Dendritic cell treated with granulocyte-macrophage colony-stimulating factor and Interleukin-4, amounts not matched to agents 40 ng/mL and 50 ng/mL, for 4 days (primary cell): ENCODE results near the gene HLX.

ENCODE experiments used
- H3K27ac Mint-ChIP-seq: one replicate; pipeline ENCODE4 v1.8.0; 2022; ENCODE audit warnings: mild to moderate bottlenecking, mixed read lengths
- H3K27me3 Mint-ChIP-seq: one replicate; pipeline ENCODE4 v1.8.0; 2022; ENCODE audit warnings: mild to moderate bottlenecking, mixed read lengths
- H3K36me3 Mint-ChIP-seq: one replicate; pipeline ENCODE4 v1.8.0; 2022; ENCODE audit warnings: low read depth, mixed read lengths
- H3K4me1 Mint-ChIP-seq: one replicate; pipeline ENCODE4 v1.8.0; 2022; ENCODE audit warnings: low read depth, mixed read lengths
- H3K4me3 Mint-ChIP-seq: one replicate; pipeline ENCODE4 v1.8.0; 2022; ENCODE audit warnings: mild to moderate bottlenecking, moderate library complexity, mixed read lengths
- H3K9me3 Mint-ChIP-seq: one replicate; pipeline ENCODE4 v1.8.0; 2022; ENCODE audit warnings: mixed read lengths
- intact Hi-C: fragments of 100-400 bp; cut with micrococcal nuclease; formaldehyde crosslinking; loops from one replicate; pipeline ENCODE4 v1.15.0; 2022

The HLX gene

DNA sequence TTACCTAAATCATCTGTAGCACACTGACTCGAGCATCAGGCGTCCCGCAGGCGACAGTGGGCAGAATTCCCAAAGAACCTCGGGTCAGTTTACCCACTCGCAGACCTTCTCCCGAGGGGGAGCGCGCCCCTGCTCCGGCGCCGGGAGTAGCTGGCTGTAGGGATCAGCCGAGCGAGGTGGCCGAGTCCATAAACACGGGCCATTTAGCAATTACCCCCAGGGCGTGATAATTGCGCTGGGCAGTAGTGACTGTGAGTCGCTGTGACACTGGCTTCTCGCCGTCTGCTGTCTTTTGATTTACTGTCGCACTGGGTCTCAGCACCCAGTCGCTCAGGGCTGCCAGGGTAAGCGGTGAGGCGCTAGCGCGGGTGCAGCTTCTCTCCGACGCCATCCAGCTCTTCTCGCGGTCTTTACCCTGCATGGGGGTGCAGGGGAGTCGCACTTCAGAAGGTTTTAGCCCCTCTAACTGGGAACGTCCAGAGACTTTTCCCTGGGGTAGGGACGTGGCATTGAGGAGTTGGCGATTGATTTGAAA lies 16.2 kb downstream of the HLX start:
- Mint-ChIP-seq H3K36me3 (no peaks in the 10 kb centered on the region), H3K4me1 (peaks cover 36% of the 10 kb centered on the region), H3K9me3 (peaks cover under 1% of the 10 kb centered on the region), H3K4me3 (no peak overlapping the region), H3K27me3 (peaks cover 86% of the 10 kb centered on the region), H3K27ac (no peak overlapping the region)
- intact Hi-C loops, result no loop called here

DNA sequence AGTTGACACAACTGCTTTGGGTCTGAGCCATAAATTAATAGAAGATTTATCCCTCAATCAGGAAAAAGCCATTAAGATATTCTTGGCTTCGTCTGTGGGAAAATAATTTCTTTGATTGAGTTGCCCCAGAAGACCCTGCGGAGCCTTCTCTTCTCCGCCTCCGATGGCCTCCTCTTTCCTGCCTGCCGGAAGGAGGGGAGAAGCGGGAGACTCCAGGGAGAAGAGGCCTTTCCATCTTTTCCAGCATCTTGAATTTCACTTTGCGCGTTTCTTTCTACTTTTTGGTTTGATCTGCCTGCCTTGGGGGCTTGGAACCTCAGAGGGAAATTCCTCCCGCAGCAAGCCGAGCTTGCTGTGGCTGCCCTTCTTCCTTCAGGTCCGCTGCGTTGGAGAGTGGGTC lies 16.8 kb downstream of the HLX start:
- no peak overlapping the region for H3K27ac Mint-ChIP-seq
- H3K36me3 Mint-ChIP-seq, result no peaks in the 10 kb centered on the region
- H3K9me3 Mint-ChIP-seq, result peaks cover 6% of the 10 kb centered on the region
- intact Hi-C loops, result no loop called here
- no peak overlapping the region for H3K4me3 Mint-ChIP-seq
- H3K4me1 Mint-ChIP-seq, result peaks cover 29% of the 10 kb centered on the region
- peaks cover 86% of the 10 kb centered on the region for H3K27me3 Mint-ChIP-seq

DNA sequence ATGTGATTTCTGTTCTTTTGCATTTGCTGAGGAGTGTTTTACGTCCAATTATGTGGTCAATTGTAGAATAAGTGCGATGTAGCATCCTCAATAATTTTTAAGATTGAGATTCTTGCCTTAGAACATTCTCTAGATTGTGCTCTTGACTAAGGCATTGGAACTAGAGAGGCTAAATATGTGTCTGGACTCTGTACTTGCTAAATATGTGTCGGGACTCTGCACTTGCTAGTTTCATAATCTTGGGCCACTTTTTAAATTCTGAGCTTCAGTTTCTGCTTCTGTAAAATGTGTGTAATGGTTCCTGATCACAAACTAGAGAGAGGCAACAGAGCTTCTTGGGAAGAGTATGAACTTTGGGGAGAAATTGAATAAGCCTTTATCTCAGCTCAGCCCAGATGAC lies 21.6 kb downstream of the HLX start:
- intact Hi-C loops, result loop anchor here (10.0 kb wide), 1 partner anchor 84 kb away; no protein-coding TSS in a partner anchor
- H3K9me3 Mint-ChIP-seq, result peaks cover 6% of the 10 kb centered on the region

DNA sequence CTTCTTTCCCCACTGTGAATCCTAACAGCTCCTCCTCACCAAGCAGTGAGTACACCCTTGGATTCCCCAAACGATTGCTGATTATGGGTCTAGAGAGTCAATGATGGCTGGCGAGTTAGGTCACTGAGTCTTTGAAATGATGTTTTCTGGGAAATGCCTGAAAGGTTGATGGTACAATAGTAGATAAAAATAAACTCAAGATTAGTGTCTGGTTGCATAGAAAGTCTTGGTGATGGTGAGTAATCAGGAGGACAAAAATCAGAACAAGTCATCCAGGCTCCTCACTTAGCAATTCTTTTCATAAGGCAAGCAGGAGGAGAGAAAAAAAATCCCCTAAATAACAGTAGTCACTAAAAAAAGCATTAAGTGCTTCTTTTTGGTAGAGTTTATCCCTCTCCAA lies 22.6 kb downstream of the HLX start:
- Mint-ChIP-seq H3K27ac (no peak overlapping the region), H3K27me3 (peaks cover 66% of the 10 kb centered on the region), H3K9me3 (peaks cover 6% of the 10 kb centered on the region), H3K4me3 (no peak overlapping the region), H3K4me1 (no peaks in the 10 kb centered on the region), H3K36me3 (no peaks in the 10 kb centered on the region)
- intact Hi-C loops, result loop anchor here (10.0 kb wide), 1 partner anchor 83 kb away; no protein-coding TSS in a partner anchor

More for the DNA sequence above, 21.6 kb downstream of the HLX start:
- no peaks in the 10 kb centered on the region for H3K36me3 Mint-ChIP-seq
- H3K27ac Mint-ChIP-seq, result no peak overlapping the region
- H3K27me3 Mint-ChIP-seq, result peaks cover 65% of the 10 kb centered on the region
- no peak overlapping the region for H3K4me3 Mint-ChIP-seq
- no peaks in the 10 kb centered on the region for H3K4me1 Mint-ChIP-seq

DNA sequence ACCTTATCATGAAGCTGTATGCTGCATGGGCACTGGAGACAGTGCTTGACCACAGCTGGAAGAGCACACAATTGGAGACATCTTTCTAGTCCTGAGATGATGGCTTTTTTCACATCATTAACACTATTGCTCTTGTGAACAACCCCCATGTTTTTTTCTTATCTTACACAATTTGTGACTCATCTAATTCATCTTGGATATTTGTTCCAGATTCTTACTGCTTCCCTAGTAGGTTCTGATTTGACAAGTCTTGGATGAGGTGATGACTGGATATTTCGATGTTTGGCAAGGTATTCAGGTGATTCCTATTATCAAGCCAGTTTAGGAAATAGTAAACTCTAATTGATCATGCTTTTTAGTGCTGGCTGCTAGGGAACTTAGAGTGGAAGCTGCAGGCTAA lies 23.7 kb downstream of the HLX start:
- H3K4me1 Mint-ChIP-seq, result no peaks in the 10 kb centered on the region
- no peak overlapping the region for H3K4me3 Mint-ChIP-seq
- H3K27ac Mint-ChIP-seq, result no peak overlapping the region
- H3K9me3 Mint-ChIP-seq, result peaks cover 6% of the 10 kb centered on the region
- no peaks in the 10 kb centered on the region for H3K36me3 Mint-ChIP-seq
- peaks cover 68% of the 10 kb centered on the region for H3K27me3 Mint-ChIP-seq
- intact Hi-C loops, result loop anchor here (10.0 kb wide), 1 partner anchor 82 kb away; no protein-coding TSS in a partner anchor

DNA sequence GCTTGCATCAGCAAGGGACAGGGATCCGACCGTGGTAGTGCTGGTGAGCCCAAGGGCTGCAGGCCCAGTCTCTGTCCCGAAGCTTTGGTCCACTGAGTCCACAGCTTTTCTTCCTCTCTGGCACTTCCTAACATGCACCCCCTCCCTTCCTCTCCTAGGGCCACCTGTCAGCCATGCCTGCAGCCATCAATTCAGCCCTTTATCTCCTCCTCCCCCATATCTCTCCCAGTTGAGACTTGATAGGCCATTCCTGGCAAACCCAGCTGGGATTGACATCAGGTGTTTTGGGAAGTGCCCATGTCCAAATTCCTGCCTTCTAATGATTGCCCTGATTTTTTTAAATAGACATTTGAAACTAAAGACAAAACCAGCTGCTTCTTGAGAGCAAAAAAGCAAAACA lies 25.6 kb downstream of the HLX start:
- H3K27ac Mint-ChIP-seq, result no peak overlapping the region
- H3K36me3 Mint-ChIP-seq, result no peaks in the 10 kb centered on the region
- H3K4me1 Mint-ChIP-seq, result peaks cover 9% of the 10 kb centered on the region
- intact Hi-C loops, result loop anchor here (10.0 kb wide), 1 partner anchor 80 kb away; no protein-coding TSS in a partner anchor
- H3K9me3 Mint-ChIP-seq, result peaks cover 6% of the 10 kb centered on the region
- H3K27me3 Mint-ChIP-seq, result peaks cover 56% of the 10 kb centered on the region
- H3K4me3 Mint-ChIP-seq, result no peak overlapping the region

DNA sequence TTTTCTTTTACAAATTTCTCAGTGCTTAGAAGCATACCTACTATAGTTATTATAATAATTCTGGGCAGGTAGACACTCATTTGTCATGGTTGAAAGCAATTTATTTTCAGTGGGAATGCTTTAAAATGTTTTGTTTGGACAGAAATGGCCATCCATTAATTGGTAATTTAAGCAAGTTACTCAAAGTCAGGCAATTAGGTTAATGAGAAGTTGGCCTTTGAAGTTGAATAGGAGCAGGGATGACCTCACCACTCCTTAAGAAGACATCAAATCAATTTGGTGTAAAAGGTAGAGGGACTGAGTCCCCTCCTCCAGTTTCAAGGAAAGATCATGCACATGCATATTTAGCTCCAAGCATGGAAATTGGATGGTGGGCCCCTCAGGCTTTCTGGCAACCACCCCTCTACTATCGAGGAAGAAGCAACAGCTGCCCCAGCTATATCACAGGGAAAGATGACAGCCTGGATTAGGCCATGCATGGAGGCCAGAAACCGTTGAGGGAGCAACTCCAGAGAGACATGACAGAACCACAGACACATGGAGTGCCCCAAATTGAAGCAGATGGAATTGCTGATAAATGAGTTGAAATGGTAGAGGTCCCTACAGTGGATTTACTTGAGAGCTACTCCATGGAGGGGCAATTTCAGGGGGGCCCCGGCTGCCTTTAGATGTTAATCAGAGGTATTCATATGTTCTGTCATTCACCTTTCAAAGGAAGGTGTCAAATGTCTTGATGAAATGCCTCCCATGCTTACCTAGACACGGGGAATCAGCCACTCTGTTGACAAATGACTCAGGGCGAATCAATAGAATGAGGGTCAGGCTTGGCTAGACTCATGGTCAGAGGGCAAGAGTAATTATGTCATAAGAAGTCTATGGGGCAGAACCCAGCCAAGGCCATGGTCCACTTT lies 26.7 kb downstream of the HLX start:
- H3K27ac Mint-ChIP-seq, result no peak overlapping the region
- H3K27me3 Mint-ChIP-seq, result peaks cover 52% of the 10 kb centered on the region
- peaks cover 9% of the 10 kb centered on the region for H3K4me1 Mint-ChIP-seq
- H3K4me3 Mint-ChIP-seq, result no peak overlapping the region
- H3K9me3 Mint-ChIP-seq, result peaks cover 2% of the 10 kb centered on the region
- intact Hi-C loops, result loop anchor here (10.0 kb wide), 1 partner anchor 79 kb away; no protein-coding TSS in a partner anchor
- H3K36me3 Mint-ChIP-seq, result no peaks in the 10 kb centered on the region

DNA sequence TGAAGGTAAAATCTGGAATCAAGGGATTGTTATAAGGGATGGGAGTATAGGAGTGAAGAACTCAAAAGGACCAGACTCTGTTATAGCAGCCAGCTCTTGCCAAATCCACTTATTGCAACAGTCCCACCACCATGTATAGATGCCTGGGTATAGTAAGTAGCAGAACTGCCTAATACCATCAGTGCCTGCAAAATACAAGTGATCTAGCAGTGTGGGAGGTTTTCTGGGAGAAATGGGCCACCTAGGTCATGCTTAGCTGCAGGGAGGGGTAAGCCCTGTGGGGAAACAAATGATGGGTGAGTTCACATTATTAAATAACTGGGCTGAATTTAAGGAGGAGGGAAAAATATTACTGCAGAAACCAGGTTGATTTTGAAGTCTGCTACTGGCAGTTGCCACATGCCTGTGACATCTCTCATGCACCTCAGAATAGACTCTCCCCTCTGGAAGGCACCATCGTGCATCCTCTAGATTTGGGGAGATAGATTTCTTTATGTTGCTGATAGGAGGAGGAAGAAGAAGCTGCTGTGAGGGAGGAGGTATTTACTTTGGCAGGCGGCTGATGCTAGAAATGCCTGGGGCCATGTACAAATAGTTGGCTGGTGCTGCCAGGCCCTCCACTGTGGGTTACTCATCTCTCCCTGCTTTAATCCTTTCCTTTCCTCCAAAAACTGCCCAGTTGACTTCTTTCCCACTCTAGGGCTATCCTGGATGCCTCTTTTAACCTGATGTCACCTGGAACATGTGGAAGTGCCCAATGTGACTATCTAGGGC lies 27.5 kb downstream of the HLX start:
- Mint-ChIP-seq H3K9me3 (no peaks in the 10 kb centered on the region), H3K36me3 (no peaks in the 10 kb centered on the region), H3K4me1 (peaks cover 9% of the 10 kb centered on the region), H3K27ac (no peak overlapping the region), H3K27me3 (peaks cover 52% of the 10 kb centered on the region), H3K4me3 (no peak overlapping the region)
- intact Hi-C loops, result loop anchor here (10.0 kb wide), 1 partner anchor 78 kb away; no protein-coding TSS in a partner anchor

DNA sequence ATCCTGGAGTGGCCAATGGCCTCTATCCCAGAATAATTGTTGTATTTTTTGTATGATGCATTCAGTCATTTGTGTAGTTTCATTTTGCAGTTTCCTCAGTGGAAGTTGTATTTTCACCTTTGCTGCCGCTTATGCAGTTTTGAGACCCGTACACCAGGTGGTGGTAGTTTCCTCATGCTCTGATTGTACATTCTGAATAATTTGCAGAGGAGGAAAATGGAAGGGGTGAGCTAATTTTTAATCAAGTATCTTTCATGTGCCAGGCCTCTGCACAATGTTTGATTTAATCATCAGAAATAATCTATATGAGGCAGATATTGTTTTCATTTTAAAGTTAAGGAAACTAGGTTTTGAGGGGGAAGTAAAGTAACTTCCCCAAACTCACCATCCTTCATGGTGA lies 29.5 kb downstream of the HLX start:
- Mint-ChIP-seq H3K4me1 (peaks cover 10% of the 10 kb centered on the region), H3K27ac (no peak overlapping the region), H3K27me3 (peaks cover 48% of the 10 kb centered on the region), H3K9me3 (no peaks in the 10 kb centered on the region), H3K4me3 (no peak overlapping the region), H3K36me3 (no peaks in the 10 kb centered on the region)
- intact Hi-C loops, result loop anchor here (10.0 kb wide), 1 partner anchor 76 kb away; no protein-coding TSS in a partner anchor

DNA sequence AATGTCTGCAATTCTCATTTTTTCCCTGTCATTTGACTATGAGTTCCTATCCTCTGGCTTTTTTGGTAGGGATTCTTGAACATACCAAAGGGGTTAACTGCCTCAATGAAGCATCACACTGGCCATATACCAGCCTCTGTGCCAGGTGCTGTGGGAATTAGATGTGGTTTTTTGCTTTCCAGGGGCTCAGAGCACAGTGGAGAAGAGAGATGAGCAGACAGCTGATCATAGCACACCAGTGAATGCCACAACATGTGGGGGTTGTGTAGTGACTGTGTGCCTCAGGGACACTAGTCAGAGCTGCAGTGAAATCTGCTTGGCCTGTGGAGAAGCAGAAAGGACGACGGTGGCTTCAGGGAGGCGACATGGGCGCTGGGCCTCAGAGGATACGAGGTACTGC lies 30.8 kb downstream of the HLX start:
- no peak overlapping the region for H3K27ac Mint-ChIP-seq
- H3K9me3 Mint-ChIP-seq, result no peaks in the 10 kb centered on the region
- H3K36me3 Mint-ChIP-seq, result no peaks in the 10 kb centered on the region
- H3K4me3 Mint-ChIP-seq, result no peak overlapping the region
- peaks cover 23% of the 10 kb centered on the region for H3K4me1 Mint-ChIP-seq
- intact Hi-C loops, result loop anchor here (5.0 kb wide), 1 partner anchor 42 kb away; no protein-coding TSS in a partner anchor
- peaks cover 36% of the 10 kb centered on the region for H3K27me3 Mint-ChIP-seq

DNA sequence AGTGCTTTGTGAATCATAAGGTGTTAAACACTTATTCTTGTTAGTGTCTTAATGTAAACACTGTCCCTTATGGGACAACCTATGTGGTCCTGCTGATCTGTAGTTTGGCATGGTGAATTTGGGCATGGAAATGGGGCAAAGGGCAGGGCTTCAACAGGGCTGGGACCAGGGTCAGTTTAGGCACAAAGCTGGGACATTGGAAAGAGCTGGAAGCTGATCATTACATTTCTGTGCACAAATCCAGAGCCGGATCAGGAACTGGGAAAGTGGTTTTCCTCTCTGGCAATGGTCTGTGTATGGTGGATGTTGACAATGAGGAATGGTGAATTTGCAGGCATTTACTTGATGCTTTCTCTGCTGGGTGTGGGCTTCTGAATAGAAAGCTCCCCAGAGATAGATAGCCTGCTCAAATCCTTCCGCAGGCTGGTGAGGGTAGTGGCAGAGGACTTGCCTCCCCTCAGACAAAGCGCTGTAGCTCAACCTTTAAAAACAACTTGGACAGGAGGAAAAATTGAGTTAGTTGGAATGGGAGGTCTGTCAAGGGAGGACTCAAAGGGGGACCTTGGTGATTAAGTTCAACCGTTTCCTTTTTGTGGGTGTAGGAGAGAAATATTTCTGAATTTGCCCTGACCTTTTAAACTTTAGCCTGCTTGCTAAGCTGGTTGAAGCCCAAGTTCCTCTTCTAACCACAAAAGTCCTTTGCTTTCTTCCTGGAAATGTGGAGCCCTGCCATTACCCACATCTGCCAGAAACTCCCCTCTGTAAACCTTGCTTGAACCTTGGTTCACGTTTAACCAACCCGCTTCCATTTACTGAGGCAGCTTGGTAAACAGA lies 35.3 kb downstream of the HLX start:
- Mint-ChIP-seq H3K36me3 (no peaks in the 10 kb centered on the region), H3K4me1 (peaks cover 26% of the 10 kb centered on the region), H3K27ac (peak overlapping the region; percentile 56), H3K9me3 (no peaks in the 10 kb centered on the region), H3K27me3 (peaks cover 24% of the 10 kb centered on the region), H3K4me3 (peak overlapping the region; percentile 56)
- intact Hi-C loops, result loop anchor here (5.0 kb wide), 1 partner anchor 38 kb away; no protein-coding TSS in a partner anchor

DNA sequence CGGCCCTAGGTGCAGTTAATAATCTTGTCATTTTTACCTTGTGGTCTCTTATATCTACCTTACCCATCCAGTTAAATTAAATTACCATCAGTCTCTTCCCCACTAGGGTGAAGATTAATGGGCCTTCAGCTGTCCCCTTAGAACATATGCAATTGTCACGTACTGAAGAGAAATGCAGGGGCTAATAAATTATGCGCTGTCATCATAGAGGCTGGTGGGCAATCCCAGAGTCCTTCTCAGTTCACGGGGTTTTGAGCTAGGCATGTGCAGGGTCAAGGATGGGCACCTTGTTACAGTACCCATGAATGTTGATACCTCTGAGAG lies 35.8 kb downstream of the HLX start:
- intact Hi-C loops, result no loop called here
- H3K4me1 Mint-ChIP-seq, result peaks cover 32% of the 10 kb centered on the region
- no peak overlapping the region for H3K4me3 Mint-ChIP-seq
- no peak overlapping the region for H3K27ac Mint-ChIP-seq
- peaks cover 27% of the 10 kb centered on the region for H3K27me3 Mint-ChIP-seq
- no peaks in the 10 kb centered on the region for H3K36me3 Mint-ChIP-seq
- H3K9me3 Mint-ChIP-seq, result no peaks in the 10 kb centered on the region

DNA sequence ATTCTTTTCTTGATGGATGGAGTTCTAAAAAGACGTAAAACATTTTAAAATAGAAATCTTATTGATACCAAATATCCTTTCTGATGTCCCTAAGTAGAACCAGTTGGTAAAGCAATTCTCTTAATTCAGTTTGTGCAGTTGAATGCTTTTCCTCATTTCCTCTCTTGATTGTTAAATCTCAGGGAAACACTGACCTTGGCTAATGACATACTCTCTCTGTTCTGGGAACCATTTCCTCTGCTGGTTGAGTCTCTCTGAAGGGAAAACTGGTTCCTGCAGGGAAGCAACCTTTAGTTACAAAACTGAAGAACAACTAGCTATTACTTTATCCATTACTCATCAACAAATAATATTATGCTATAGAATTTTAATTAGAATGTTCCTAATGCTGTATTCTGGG lies 36.7 kb downstream of the HLX start:
- Mint-ChIP-seq H3K4me1 (peaks cover 36% of the 10 kb centered on the region), H3K27me3 (peaks cover 27% of the 10 kb centered on the region), H3K4me3 (no peak overlapping the region), H3K9me3 (no peaks in the 10 kb centered on the region), H3K36me3 (no peaks in the 10 kb centered on the region), H3K27ac (no peak overlapping the region)
- intact Hi-C loops, result no loop called here
